Renal cortical epithelial cell (primary cell): ENCODE data around the gene ALCAM. TPM values are rescaled to one million over a fixed set of nuclear protein-coding genes. Genes with fewer than 3 reads are reported as not detected.

ENCODE experiments used
- DNase-seq: peaks from one replicate; pipeline ENCODE4 v3.0.0-alpha.2; 2011; ENCODE audit warnings: low read depth
- total RNA-seq: library from RNA; depleted of rRNA; stranded (reverse); fragments of >200 nt; gene quantifications from 2 replicates; pipeline ENCODE4 v1.2.3, GENCODE V29; 2014

The ALCAM gene
- total RNA-seq, 1 donor from 2014 or later = 447 TPM

GRCh38 chr3:105356396-105356795 is 10.3 kb upstream of the ALCAM start:
- no peak for DNase-seq

GRCh38 chr3:105356988-105357387 is 9.7 kb upstream of the ALCAM start:
- no peak for DNase-seq

DNA sequence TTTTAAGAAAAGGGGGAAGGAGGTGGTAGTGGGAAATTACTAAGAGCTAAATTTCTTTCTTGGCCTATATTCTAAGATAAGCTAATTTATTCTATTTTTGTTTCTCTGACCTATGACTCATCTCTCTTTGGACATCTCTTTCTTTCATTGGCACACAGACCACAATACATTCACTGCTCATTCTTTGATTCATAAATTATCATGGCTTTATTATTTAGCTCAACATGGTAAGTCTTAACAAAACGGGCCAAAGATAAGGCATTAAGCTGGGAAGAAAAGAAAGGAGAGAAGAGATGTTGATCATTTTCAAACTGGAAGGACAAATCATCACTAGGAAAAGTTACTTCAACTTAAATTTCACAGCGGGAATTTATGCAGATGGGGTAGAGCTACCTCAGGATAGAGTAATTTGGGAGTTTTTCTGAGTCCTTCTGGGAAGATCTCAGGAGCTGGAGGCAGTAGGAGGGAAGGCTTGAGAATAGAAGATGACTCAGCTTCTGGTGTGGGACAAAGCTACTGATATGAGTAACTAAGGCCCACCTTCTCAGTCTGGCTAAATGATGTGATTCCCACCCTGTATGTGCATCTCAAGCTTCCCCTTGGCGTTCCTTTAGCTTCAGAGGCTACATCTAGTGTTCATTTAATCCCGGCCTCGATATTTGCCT is 7.5 kb upstream of the ALCAM start:
- peak; percentile 55 for DNase-seq

DNA sequence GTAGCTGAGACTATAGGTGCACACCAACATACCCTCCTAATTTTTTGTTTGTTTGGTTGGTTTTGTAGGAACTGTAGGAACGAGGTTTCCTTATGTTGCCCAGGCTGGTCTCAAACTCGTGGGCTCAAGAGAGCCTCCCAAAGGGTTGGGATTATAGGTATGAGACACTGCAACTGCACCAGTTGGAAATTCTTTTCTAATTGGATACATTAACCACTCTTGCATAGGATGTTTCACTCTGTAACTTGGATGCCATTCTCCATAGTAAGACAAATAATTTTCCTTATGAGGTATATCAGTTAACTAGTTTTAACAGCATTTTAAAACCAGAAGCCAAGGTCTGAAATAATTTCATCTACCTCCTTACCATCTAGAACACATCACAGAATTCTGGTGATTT is 6.7 kb upstream of the ALCAM start:
- no peak for DNase-seq

DNA sequence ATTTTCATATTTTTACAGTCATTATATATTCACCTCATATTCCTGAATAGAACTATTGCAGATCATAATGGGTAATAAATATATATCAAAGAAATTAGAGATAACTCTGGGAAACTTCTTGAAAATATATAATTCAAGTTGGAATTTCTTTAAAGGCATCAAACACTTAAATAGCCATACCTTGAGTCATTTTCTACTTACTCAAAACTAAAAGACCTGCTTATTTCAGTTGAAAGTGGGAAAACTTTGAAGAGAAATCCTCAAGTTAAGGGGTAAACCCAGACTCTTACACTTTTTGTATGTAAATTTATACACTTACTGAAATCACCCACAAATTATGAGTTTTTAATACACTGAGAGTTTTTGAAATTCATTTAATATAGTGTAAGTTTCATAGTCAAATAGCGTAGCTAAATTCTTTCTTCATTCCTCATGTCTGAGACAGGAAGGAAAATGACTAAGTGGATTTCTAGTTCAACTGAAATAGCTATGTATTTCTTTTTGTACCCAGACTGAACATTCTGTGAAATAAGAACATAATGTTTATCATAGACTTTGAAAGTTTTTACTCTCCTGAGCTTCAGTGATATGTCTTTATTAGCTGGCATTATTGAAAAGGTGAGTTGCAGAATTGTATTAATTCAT is 4.6 kb upstream of the ALCAM start:
- DNase-seq = peak; percentile 69

DNA sequence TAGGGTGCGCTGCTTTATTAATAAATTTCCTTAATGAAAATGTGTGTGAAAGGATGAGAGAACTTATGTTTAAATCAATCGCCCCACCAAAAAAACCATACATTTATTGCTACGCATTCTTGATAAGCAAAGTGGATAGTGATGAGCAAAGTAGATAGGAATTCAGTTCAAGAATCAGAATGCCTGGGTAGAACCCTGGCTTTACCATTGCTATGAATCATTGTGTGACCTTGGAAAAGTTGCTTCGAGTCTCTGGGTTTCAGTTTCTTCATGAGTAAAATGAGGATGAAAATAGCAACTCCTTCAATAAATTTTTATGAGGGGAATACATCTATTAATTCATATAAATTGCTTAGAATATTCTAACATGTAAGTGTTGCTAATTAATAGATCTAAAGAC is 2.6 kb upstream of the ALCAM start:
- peak; percentile 48 for DNase-seq

- DNase-seq = peak; percentile 91
Observed at GRCh38 chr3:105365081-105365390, 1.7 kb upstream of the ALCAM start.

- DNase-seq = peak; percentile 64
Observed at GRCh38 chr3:105365391-105366325, 1.1 kb upstream of the ALCAM start.

- no peak for DNase-seq
Observed at GRCh38 chr3:105367063-105367405, 325 bp downstream of the ALCAM start.

- DNase-seq = peak; percentile 73
Observed at GRCh38 chr3:105367406-105368213, 901 bp downstream of the ALCAM start.

- peak; percentile 84 for DNase-seq
Observed at GRCh38 chr3:105368566-105369499, 2.1 kb downstream of the ALCAM start.

DNA sequence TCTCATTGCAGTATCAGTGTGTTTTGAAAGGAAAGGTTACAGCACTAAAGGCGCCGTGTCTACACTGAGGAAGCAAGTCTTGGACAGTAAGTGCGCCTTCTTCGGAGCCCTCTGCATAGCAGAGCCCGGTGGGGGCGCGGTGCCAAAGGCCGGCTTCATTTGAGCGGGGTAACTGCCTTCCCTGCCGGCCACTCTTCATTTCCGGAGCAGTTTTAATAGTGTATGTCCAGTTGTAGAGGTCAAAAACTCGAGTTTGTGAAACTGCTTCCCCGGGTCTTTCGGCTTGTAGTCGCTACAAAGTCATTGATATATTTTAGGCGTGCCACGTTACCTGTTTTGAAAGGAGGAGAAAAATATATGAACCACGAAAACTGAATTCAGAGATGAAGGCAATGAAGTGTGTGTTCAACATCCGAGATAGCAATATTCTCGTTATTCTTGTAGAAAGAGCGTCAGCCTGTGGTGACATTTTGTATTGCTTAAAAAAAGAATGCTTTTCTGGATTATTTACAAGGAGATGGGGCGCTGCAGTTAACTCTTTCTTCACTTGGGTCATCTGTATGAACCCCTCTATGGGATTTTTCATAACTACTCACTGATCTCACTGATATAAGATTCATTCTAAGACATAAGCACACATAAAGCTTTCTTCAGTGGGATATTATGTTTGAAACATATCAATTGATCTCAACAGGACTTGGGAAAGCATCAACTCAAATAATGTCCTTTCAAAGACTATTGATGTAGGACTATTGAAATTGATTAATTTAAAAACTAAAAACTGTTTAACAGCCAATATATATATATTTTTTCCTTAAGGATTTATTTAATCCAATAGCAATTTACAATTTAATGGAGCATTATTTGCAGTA is 3.0 kb downstream of the ALCAM start:
- DNase-seq = peak; percentile 71

- DNase-seq = no peak
Observed at GRCh38 chr3:105373383-105373782, 6.7 kb downstream of the ALCAM start.

DNA sequence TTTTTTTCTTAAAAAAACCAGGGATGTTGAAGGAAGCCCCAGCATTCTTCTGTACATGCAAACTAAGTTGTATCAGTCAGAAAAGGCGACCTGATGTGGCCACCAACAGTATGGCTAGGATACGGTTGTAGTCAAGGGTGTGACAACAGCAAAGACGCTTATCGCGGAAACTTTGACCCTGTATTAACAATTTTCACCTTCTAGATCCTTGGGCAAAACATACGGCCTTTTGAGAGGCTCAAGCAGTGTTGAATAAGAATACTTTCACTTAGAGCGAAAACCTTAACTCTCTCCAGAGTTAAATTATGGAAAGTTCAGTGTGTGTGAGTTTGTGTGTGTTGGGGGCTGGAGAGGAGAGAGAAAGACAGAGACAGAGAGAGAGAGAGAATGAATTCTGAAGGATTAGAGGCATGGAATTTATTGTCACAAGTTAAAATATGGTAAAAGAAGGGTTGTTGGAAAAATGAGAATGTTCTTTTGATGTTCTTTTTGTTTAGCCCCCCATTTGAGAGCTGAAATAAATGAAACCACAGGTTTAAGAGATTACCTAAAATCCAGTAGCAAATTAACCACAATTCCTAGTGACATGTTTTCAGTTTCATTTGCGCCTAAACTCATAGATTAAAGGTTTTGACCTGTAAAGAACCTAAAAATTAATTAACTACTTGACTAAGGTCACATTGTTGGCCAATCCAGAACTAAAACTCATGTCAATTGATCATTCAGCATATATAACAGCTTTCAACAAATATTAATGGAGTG is 9.2 kb downstream of the ALCAM start:
- no peak for DNase-seq

GRCh38 chr3:105377716-105378115 is 11.0 kb downstream of the ALCAM start:
- no peak for DNase-seq

DNA sequence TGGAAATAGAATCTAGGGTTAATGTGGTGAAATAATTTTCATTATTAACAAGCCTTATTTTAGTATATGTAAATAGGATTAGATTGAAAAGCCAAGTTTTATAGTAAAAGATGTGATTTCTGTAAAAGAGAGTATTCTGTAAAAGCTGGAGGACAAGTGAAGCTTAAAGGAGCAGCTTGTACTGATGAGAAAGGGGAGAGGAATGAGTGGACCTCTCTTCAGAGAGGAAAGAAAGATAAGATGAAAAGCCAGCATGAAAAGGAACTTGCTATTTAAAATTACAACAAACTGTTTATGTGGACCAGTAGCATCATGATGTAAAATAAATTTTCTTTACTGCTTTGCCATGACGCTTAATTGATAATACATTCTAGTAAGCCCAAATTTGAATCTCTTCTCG is 18.5 kb downstream of the ALCAM start:
- DNase-seq = no peak

DNA sequence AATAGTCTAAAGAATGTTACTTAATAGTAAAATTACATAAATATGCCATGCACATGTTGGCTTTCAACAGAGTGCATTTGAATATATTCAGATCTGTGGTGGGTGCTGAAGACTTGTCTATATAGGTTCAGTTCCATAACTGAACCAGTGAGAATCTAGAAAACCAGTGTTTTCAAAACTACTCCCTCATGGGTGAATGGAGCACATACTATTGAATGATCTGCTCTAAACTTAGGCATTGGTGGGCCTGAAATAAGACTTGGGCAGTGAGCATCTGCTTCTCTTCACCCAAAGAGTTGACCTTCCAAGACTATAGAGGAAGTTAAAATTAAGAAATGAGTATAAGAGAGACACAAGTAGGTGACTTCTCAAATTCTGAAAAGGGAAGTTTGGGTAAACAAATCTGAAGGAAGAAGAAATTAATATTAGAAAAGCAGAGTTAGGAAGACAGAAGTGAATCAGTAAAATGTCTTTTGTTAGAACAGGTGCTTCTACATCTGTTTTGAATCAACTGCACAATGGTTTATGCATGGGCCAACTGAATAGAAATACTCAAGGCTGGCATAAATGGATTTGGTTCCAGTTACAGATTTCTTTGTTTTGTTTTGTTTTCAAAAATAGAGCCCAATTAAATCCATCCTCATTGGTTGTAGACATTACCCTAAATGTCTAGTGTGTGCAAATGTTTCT is 19.3 kb downstream of the ALCAM start:
- DNase-seq = no peak

DNA sequence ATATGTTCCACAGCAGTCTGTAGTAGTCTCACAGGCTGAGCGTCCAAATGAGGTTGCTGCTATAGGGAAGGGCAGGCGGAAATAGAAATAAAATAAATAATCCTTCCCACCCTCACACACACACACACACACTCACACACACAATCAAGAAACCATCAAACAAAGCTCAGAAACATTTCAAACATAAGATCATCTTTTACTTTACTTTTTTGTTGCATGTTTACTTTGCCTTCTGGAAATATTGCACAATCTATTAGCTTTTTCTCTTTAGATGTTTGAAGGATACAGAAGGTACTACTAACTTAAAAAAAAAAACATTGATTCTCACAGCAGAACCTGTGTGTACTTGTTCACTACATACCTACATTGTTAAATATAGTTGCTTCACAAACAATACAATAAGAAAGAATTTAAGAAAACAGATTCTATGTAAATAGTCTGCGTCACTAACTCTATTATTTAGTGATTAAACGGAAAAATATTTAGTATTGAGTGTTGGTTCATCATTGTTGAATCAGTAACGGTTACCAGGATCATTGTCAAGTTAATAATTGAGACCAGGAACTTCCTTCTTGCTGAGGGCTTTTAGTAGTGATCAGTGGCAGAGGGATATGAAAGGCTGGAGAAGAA is 20.5 kb downstream of the ALCAM start:
- peak; percentile 97 for DNase-seq
